HepG2 (cell line): Measurements from ENCODE around the gene CEACAM16. TPM values are rescaled to one million over a fixed set of nuclear protein-coding genes. Genes with fewer than 3 reads are reported as not detected.
A peak's percentile ranks its signal among the peaks of the same experiment; 100 is the strongest.

ENCODE experiments used
- CSRNP1 ChIP-seq: sonication (generic); formaldehyde crosslinking; IDR thresholded peaks from 2 replicates; pipeline ENCODE4 v1.8.1; 2023; ENCODE audit warnings: mild to moderate bottlenecking, missing genetic modification reagents
- HNF1A ChIP-seq, 2 experiments: sonication (generic) in 1 of 2; formaldehyde crosslinking in 1 of 2; IDR thresholded peaks; 2 replicates each; pipeline versions ENCODE4 v1.4.0 to v1.6.1; 2016 to 2020; ENCODE audit warnings: borderline replicate concordance in 1 of 2, low read depth in 1 of 2, mild to moderate bottlenecking in 1 of 2, missing genetic modification reagents in 1 of 2
- HNF1B ChIP-seq: sonication (generic); formaldehyde crosslinking; IDR thresholded peaks from 2 replicates; pipeline ENCODE4 v1.5.1; 2020; ENCODE audit warnings: mild to moderate bottlenecking, moderate library complexity, missing genetic modification reagents
- HOXA5 ChIP-seq: sonication (generic); formaldehyde crosslinking; IDR thresholded peaks from 2 replicates; pipeline ENCODE4 v1.4.0; 2020; ENCODE audit warnings: missing genetic modification reagents
- JUN ChIP-seq: sonication (generic); formaldehyde crosslinking; IDR thresholded peaks from 2 replicates; pipeline ENCODE4 v1.4.0; 2020; ENCODE audit warnings: mild to moderate bottlenecking, missing genetic modification reagents
- MTA3 ChIP-seq: sonication (generic); formaldehyde crosslinking; IDR thresholded peaks from 2 replicates; pipeline ENCODE4 v1.4.0; 2020; ENCODE audit warnings: missing genetic modification reagents
- NFIB ChIP-seq: sonication (generic); formaldehyde crosslinking; IDR thresholded peaks from 2 replicates; pipeline ENCODE4 v1.9.0; 2021; ENCODE audit warnings: missing genetic modification reagents, mild to moderate bottlenecking, borderline replicate concordance
- SNAI1 ChIP-seq: sonication (generic); formaldehyde crosslinking; IDR thresholded peaks from 2 replicates; pipeline ENCODE4 v1.5.0; 2020; ENCODE audit warnings: mild to moderate bottlenecking, missing genetic modification reagents, borderline replicate concordance
- ZBTB21 ChIP-seq: sonication (generic); formaldehyde crosslinking; IDR thresholded peaks from 2 replicates; pipeline ENCODE4 v1.4.0; 2020; ENCODE audit warnings: missing genetic modification reagents
- ZC3H4 ChIP-seq: sonication (generic); formaldehyde crosslinking; IDR thresholded peaks from 2 replicates; pipeline ENCODE4 v1.4.0; 2020; ENCODE audit warnings: missing genetic modification reagents, borderline replicate concordance
- ZFP37 ChIP-seq: sonication (generic); formaldehyde crosslinking; IDR thresholded peaks from 2 replicates; pipeline ENCODE4 v1.4.0; 2020; ENCODE audit warnings: missing genetic modification reagents, borderline replicate concordance
- ZFP91 ChIP-seq: sonication (generic); formaldehyde crosslinking; IDR thresholded peaks from 2 replicates; pipeline ENCODE4 v1.9.0; 2022; ENCODE audit warnings: missing genetic modification reagents, mild to moderate bottlenecking, borderline replicate concordance
- ZMYM2 ChIP-seq: sonication (generic); formaldehyde crosslinking; IDR thresholded peaks from 2 replicates; pipeline ENCODE4 v1.8.0; 2022; ENCODE audit warnings: mild to moderate bottlenecking, missing genetic modification reagents
- ZNF281 ChIP-seq: sonication (generic); formaldehyde crosslinking; IDR thresholded peaks from 2 replicates; pipeline ENCODE4 v1.4.0; 2020; ENCODE audit warnings: missing genetic modification reagents, borderline replicate concordance
- ZNF672 ChIP-seq: sonication (generic); formaldehyde crosslinking; IDR thresholded peaks from 2 replicates; pipeline ENCODE4 v1.8.1; 2022; ENCODE audit warnings: missing genetic modification reagents
- ZNF747 ChIP-seq: sonication (generic); formaldehyde crosslinking; IDR thresholded peaks from 2 replicates; pipeline ENCODE4 v1.8.1; 2023; ENCODE audit warnings: missing genetic modification reagents, mild to moderate bottlenecking, borderline replicate concordance
- polyA plus RNA-seq, 8 experiments: library from polyadenylated mRNA; depleted of rRNA in 3 of 8; stranded (reverse) in 7 of 8; unstranded in 1 of 8; fragments of >200 nt; fragmentation: Illumina TruSeq in 4 of 8; extraction: Trizol in 4 of 8; gene quantifications; 2 replicates each; pipeline versions ENCODE4 v1.2.1 to v1.2.3, GENCODE V29; 2011 to 2016; ENCODE audit warnings: low read depth in 4 of 8, missing spikeins in 1 of 8, mixed read lengths in 1 of 8; ENCODE audit not compliant: insufficient read depth in 1 of 8
- total RNA-seq, 5 experiments: library from RNA; depleted of rRNA; stranded (reverse); fragments of >200 nt; fragmentation: Illumina TruSeq; extraction: Trizol; gene quantifications; 2 replicates each; pipeline ENCODE4 v1.2.3, GENCODE V29; 2016; ENCODE audit warnings: low read depth in 1 of 5

The CEACAM16 gene
- total and polyA plus RNA-seq, 2 of the 13 experiments (the other 11 are each of a cell fraction or from before 2014, with no cell fraction given) = not detected

GRCh38 chr19:44657211-44657921 lies 41.6 kb upstream of the CEACAM16 start (continued):
- TF ChIP-seq ZNF281 (CRISPR knock-in tag) (no peak), CSRNP1 (CRISPR knock-in tag) (no peak), HOXA5 (no peak), ZNF672 (no peak), HNF1B (CRISPR knock-in tag) (0 out of 2 replicates have a peak, but pooled peaks have one; percentile 10), HNF1A (IDR thresholded peaks at IDR 0.05; ENCODE audit: low read depth) (no peak), HNF1A (CRISPR knock-in tag; IDR thresholded peaks at IDR 0.05; ENCODE audit: borderline replicate concordance) (no peak), MTA3 (no peak), NFIB (CRISPR knock-in tag) (no peak), ZNF747 (CRISPR knock-in tag) (no peak), ZC3H4 (no peak), ZMYM2 (CRISPR knock-in tag) (no peak), JUN (CRISPR knock-in tag) (no peak), ZBTB21 (no peak), SNAI1 (CRISPR knock-in tag) (no peak), ZFP37 (CRISPR knock-in tag) (no peak), ZFP91 (CRISPR knock-in tag) (peak; percentile 25; the same call in 1 of the 2 replicates)
